GM18520 (cell line): Measurements from ENCODE around the gene VSIG8.

ENCODE experiments used
- ATAC-seq: cut with Tn5 transposase; IDR thresholded peaks from one replicate; pipeline ENCODE4 v1.9.1; 2021; ENCODE audit not compliant: unreplicated experiment

VSIG8 gene

DNA sequence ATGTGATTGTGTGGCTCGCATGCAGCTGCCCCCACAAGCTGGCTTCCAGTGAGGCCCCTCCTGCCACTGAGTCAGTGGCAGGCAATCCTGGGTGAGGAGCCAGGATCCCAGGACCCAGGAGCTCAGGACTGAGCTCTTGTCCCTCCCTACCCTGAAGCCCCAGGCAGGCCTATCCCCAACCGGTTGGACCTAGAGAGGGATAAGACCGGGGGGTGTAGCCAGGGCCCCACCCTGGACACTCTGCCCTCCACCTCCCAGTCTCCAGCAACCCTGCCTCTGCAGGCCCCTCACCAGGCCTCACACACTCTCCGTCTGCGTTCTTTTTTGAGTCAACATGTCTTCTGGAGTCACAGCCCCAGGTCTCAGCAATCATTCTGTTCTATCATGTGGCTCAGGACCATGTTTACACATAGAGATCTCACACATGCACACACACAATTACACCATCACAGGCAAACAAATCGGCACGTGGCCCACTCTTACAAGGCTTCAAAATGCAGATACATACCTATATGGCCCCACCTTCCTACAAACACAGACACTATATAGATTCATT is 2.6 kb downstream of the VSIG8 start:
- ATAC-seq: no peak

DNA sequence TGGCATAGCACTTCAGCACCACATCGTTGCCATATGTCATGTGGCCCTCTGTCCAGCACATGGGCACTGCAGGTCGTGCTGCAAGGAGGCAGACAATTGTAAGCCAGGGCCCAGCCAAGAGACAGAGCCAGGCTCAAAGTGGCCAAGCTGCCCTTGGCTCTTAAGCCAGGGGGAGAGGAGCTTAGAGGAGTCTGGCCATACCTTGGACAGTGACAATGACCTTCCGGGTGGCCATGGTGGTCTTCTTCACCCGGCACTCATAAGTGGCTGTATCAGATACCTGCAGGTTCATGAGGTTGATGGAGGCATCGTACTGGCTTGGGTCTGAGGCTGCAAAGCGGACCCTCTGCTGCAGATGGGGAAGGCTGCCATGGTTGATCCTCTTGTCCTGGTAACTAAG is 4.6 kb downstream of the VSIG8 start:
- no peak for ATAC-seq

DNA sequence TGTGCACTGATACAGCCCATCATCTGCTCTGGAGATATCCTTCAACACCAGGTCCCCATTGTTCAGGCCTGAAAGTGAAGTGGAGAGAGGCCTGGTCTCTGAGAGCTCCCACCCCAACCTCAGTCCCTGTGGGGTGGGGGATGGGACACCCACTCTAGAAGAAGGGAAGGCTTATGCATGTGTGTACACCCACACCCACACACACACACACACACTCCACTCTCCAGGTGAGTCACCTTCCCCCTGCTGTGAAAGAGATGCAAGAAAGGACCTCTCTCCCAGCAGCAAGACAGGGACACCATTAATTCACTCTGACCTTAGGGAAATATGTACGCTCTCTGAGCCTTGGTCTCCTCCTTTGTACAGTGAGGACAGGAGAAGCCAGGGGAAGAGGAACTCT is 5.9 kb downstream of the VSIG8 start:
- ATAC-seq: no peak

DNA sequence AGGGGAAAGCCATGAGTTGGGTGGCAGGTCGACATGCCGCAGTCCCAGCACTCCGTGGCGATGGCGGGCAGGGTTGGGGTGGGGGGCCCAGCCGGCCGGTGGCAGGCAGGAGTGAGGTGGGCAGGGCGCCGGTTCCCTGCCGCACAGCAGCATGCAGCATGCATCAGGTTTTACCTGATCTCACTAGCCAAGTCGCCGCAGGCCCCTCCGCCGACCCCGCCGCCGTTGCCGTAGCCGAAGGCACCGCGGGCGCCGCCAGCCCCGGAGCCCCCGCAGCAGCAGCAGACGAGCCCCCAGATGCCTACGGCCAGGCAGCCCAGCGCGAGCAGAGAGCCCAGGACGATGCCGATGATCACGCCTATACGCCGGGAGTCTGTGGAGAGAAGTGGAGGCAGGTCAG is 6.7 kb downstream of the VSIG8 start:
- no peak for ATAC-seq

DNA sequence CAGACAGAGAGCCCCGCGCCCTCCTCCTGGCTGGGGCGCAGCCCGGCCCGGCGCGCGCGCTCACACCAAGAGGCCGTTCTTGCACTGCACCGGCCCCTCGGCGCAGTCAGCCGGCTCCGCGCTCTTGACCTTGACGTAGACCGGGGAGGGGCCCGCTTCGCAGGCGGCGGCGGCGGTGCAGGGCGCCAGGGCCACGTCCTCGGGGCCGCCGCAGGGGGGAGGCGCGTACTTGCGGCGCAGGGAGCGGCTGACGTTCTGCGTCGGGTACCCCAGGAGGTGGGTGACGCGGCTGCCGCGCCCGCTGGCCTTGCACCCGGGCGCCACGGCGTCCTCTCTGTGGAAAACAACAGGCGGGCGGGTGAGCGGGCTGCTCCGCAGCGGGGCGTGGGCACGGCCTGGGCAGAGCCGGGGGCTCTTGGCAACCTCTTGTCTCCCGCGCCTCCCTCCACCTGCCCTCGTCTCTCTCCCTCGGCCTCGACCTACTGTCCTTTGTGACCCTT is 7.7 kb downstream of the VSIG8 start:
- peak; percentile 63 for ATAC-seq

DNA sequence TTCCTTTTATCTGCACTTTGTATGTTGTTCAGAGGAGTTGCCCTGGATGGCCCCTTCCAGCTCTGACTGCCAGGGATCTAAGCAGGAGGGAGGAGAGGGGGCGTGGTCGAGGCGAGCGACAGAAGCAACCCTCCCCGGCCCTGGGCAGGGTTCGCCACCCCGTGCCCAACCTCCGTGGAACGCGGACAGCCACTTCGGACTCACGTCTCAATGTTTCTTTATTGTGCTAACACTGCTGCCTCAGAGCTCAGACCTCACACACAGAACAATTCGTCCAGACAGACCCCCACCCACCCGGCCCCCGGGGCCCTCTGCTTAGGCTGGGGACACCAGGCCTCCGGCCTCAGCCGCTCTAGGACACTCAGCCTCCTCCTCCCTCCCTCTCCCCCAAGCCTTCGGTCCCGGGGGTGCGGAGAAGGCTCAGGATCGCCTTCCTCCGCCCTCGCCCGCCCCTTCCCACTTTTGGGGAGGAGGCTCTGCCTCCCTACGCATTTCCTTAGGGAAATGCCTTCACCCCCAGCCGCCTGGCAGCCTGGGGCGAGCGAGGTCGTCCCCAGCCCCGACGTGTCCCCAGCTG is 8.3 kb downstream of the VSIG8 start:
- no peak for ATAC-seq

DNA sequence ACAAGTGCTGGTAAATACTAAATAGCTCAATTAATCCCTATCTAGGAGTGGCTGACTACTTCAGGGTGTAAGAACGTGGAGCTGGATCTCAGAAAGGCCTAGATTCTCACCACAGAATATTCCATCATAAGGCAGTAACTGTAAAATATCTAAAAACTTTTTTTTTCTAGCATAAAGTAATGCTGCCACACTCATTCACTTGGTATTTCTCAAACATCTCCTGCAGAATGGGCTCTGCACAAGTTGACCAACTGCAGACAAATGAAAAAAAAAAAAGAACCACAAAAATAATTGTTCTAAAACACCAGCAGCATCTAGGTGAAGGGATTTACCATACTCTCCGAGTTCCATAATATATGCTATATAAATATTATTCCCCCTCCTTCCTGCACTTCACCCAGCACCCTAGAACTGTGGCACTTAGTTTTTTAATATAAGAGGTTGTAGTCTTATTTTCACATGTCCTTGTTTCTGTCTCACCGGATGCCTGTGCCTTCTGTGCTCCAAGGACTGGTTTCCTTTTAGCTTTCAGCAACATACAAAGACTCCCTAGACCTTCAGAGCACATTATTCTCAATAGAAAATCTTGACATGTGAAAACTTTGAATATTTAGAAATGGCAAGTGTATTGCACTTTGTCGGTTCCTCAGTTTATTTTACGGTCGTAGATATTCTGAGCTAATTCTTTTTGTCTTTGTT is 8.9 kb downstream of the VSIG8 start:
- ATAC-seq: no peak

DNA sequence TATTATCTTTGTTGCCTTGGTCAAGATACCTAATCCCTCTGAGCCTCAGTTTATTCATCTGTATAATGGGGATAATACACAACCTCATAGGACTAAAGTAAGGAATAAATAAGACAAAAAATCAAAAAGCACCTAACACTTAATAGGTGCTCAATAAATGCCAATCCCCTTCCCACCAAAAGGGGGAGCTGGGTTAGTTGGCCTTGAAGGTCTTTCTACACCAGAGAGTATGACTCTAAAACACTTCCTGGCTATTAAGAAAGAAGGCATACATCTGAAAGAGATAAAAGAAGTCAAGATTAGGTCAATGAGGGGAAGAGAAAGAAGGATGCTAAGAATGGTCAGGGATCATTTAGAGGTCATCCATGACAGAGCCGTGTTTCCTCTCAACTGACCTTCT is 11.1 kb downstream of the VSIG8 start:
- no peak for ATAC-seq

DNA sequence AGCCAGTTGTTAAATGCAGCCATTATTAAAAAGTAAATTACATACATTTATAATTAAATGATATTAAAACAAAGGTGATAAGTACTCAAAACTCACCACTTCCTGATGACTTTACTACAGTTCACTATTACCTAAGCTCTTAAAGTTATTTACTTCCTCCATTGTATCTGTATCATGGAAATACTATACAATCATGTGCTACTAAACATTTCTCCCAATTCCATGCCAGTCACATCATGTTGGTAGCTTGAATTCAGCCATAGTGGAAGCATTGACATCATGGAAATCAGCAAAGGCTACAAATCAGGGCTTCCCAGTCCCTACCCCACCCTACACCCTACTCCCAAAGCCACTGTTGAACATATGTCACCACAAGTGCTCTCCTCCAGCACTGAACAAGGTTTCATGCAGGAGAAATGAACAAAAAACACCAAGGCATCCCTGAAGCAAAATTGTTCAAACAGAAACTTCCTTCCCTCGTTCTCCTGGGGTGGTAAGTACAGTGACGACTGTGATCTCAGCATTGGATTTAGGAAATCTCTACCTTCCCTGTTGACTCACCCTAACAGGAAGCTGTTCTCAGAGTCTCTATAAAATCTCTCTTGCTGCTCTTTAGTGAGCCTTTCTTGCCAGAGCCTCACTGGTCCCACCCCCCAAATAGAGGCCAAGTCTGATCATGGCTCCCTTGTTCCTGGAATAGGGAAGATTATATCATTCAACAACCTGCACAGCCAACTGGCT is 12.7 kb downstream of the VSIG8 start:
- ATAC-seq: no peak

DNA sequence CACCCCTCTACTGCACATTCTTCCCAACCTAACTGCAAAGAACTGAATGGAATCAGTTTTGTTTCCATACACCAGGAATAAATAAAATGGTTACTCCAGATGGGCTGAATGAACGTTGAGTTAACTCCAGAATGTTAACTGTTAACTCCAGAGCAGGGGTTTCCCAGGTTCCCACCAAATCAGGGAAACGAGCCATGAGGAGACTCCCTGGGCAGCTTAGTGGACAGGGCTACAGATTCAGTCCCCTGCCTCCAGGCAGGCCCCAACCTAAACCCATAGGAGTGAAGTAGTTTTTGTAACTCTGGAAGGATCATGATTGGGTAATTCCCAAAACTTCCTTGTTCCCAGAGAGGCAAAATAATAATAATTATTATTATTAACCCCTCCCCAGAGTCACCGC is 14.1 kb downstream of the VSIG8 start:
- no peak for ATAC-seq

DNA sequence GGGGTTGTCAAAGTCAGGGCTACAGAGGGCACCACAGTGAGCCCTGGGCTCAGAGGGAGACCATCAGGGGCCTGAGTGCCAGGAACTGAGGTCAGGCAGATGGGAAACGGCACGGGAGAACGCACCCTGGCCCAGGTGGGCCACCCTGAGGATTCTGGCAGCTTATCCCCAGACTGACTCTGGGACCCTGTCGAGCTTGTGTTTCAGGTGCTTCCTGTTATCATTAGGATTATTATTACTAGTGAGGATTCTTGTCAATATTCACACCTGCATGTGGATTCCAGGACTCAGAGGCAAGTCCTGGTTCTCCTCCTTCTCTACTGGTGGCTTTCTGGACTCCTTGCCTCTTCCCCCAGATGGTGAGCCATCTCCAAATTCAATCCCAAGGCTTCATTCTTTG is 15.2 kb downstream of the VSIG8 start:
- ATAC-seq: no peak

DNA sequence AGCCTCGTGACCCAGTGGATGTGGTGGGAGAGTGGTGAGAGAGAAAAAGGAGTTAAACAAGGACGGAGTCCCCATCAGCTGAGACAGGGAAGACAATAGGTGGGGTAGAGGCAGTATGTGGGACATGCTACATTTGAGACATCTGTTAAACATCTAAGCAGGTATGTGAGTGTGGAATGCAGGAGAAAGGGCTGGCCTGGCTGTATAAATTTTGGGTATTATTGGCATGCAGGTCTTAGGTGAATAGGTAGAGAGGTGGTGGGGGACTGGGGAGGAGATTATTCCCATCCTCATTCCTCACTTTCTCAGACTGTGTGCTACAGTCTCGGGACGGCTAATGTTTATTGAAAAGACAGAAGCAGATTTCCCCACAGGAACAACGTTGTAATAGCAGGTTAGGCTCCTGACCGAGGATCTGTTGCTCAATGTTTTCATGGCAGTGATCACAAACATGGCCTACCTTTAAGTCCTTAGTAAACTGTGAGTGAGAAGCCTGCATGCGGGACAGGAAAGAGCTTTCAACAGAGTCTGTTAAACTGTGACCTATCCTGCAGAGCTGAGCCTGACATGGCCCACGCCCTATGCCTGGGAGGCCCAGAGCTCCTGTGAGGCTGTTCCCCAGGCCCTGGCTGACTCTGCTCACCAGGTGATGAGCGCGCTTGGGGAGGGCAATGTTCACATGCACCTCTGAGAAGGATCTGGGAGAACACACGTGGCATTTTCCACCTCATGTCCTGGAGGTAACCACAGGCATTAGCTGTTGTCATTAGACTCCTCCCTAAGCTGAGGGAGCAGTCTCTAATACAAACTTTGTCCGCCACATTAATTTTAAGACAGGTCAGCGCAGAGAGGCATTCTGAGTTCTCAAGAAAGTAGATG is 16.5 kb downstream of the VSIG8 start:
- ATAC-seq: no peak

DNA sequence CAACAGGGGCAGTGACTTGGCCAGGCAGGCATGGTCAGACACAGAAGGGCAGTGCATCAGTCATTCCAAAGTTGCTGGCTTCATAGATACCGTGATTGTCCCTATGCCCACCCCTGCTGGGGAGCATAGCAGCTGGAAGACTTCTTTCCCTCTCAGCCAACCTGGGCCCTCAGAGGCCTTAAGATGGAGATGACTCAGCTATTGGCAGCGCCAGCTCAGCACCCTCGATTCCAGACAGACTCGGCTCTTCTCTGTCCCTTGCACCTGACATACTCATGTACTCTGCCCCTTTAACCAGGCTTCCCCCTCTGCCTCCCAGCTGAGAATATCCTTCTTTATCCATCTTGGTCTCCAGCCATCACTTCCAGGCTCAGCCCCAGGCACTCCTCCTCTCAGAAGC is 19.0 kb downstream of the VSIG8 start:
- ATAC-seq: no peak

DNA sequence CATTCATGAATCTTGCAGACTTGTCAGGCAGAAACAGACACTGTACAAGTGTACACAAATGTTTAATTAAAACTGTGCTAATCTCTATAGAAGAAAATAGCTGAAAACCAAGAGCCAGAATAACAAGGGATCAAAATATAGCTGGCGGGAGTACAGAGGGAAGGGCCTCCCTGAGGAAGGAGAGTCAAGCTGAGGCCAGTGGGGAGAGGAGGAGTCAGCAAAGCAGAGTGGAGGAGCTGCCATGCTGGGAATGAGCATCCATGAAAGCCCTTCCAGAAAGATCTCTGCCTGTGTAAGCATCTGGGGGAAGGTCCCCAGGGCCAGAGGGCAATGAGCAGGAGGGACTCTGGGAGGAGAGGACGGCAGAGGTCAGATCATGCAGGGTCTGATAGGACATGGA is 20.7 kb downstream of the VSIG8 start:
- no peak for ATAC-seq

DNA sequence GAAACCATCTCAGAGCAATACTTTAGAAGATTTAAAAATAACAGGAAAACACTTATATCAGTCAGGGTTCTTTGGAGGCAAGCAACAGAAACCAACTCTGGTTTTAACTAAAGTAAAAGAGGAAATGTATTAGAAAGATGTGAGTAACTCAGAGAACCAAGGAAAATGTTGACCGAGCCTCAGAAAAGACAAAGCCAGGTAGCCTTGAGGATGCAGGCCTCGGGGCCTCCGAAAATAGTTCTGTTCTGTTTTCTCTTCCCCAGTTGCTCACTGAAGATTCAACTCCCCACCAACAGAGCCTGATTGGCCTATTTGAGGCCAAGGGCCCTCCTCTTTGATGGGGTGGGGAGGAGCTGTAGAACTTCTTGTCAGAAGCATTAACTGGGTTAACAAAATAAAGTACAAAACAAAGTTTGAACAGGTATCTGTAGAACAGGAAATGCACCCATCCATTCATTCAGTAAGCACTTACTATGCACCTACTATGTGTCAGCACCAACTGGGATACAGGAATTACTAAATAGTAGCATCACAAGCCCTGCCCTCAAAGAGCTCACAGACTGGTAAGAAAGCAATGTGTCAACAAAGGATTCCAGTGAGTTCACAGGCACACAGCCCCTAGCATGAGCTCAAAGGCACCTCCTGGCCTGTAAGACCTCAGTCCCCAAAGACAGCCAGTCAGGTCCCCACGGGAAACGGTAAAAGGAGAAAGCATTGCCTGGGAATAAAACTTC is 23.2 kb downstream of the VSIG8 start:
- no peak for ATAC-seq

DNA sequence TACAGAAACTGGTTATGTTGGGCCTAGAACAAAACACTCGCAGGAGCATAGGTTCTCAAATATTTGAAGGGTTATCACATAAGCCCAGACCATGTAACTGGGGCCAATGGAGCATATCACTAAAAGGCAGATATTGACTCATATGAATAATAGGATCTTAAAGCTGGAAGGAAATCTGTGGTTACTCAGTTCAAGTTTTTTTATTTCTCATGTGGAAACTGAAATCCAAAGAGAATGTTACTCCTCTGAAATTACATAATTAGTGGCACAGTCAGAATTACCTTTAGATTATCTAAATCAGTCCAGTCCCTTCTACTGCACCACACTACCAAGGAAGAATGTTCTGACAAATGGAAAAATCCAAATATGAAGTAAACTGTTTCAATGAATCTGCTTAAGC is 23.7 kb downstream of the VSIG8 start:
- ATAC-seq: no peak

DNA sequence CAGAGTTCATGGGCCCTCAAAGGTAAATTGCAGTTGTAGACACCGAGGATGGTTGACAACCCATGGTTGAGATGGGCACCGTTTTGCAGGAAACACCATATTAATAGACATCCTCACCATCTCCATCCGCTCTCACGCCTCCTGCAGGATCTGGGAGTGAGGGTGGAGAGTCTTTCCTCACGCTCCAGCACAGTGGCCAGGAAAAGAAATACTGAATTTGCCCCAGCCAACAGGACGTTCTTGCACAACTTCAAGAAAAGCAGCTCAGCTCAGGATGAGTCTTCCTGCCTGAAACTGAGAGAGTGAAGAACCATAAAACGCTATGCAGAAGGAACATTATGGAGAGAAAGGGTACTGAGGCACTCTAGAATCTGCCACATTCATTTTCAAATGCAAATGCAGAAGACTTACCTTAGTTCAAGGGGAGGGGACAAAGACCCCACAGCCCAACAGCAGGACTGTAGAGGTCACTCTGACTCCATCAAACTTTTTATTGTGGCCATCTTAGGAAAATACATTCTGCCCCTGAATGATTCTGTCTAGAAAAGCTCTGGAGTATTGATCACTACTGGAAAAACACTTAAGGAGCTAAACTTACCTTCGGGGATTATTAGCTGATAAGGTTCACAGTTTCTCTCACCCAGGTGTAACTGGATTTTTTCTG is 26.5 kb downstream of the VSIG8 start:
- ATAC-seq: no peak

DNA sequence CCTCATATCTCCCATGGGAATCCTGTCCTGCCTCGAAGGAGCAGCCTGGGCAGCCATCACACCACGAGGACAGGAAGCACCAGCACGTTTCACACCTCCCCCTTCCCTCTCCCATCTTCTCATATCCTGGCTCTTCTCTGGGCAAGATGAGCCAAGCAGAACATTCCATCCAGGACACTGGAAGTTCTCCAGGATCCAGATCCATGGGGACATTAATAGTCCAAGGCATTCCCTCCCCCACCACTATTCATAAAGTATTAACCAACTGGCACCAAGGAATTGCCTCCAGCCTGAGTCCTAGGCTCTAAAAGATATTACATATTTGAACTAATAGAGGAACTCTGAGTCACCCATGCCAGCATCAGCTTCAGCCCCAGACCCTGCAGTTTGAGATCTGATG is 27.1 kb downstream of the VSIG8 start:
- no peak for ATAC-seq

DNA sequence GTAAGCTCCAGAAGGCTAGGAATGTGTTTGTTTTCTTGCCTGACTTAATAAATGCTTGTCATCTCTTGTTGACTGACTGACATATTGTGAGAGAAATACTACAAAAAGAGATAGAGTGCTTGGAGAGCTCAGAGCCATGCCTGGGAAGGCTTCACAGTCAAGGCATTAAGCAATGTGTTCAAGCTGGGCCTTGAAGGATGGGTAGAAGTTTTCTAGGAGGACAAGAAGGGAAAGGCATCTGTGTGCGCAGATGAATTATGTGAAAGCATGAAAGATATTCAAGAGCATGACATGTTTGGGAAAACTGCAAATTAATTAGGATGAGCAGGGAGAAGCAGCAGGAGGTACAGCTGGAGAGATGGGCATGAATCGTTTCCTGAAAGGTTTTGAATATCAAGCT is 30.1 kb downstream of the VSIG8 start:
- no peak for ATAC-seq
